Spinal cord (tissue), 10 donors: ENCODE results near the gene CETN1. TPM values are rescaled to one million over a fixed set of nuclear protein-coding genes. Genes with fewer than 3 reads are reported as not detected.

ENCODE experiments used
- DNase-seq, 6 donors: peaks; one replicate each; pipeline versions ENCODE4 v3.0.0 to v3.0.0-alpha.2; 2013 to 2015; ENCODE audit warnings: low spot score in 6 of 6, low read depth in 4 of 6
- H3K27ac ChIP-seq: one replicate; pipeline ENCODE4 v1.5.1; 2013; ENCODE audit warnings: low read depth, low read length, control low read depth
- H3K27me3 ChIP-seq: one replicate; pipeline ENCODE4 v1.6.1; 2013; ENCODE audit warnings: low read length; ENCODE audit not compliant: control insufficient read depth, insufficient read depth
- H3K36me3 ChIP-seq: one replicate; pipeline ENCODE4 v1.6.1; 2013; ENCODE audit warnings: low read length; ENCODE audit not compliant: control insufficient read depth, insufficient read depth
- H3K4me1 ChIP-seq: one replicate; pipeline ENCODE4 v1.6.1; 2013; ENCODE audit warnings: low read length; ENCODE audit not compliant: control insufficient read depth, insufficient read depth
- H3K4me3 ChIP-seq: one replicate; pipeline ENCODE4 v1.5.1; 2013; ENCODE audit warnings: low read depth, low read length, control low read depth
- H3K9me3 ChIP-seq: one replicate; pipeline ENCODE4 v1.6.1; 2013; ENCODE audit warnings: low read length; ENCODE audit not compliant: control insufficient read depth, insufficient read depth
- WGBS: methylation state at CpG from one replicate; pipeline ENCODE4 v1.1.5; 2013; ENCODE audit warnings: missing lambda C conversion rate; ENCODE audit not compliant: insufficient coverage; 5-methylcytosine and 5-hydroxymethylcytosine counted together
- polyA plus RNA-seq, 2 donors: library from polyadenylated mRNA; unstranded; fragments of 120-200 nt; gene quantifications; one replicate each; pipeline ENCODE4 v1.2.1, GENCODE V29; 2013; ENCODE audit not compliant: insufficient read length in 2 of 2
- total RNA-seq, 2 donors: library from RNA; depleted of rRNA in 1 of 2; stranded (reverse); fragments of 120-200 nt in 1 of 2; fragments of >200 nt in 1 of 2; gene quantifications; one replicate each; pipeline versions ENCODE4 v1.2.3 to v1.2.4, GENCODE V29; 2013 to 2014
- donor health status: healthy.

The CETN1 gene
- total and polyA plus RNA-seq, 4 donors, result not detected

DNA sequence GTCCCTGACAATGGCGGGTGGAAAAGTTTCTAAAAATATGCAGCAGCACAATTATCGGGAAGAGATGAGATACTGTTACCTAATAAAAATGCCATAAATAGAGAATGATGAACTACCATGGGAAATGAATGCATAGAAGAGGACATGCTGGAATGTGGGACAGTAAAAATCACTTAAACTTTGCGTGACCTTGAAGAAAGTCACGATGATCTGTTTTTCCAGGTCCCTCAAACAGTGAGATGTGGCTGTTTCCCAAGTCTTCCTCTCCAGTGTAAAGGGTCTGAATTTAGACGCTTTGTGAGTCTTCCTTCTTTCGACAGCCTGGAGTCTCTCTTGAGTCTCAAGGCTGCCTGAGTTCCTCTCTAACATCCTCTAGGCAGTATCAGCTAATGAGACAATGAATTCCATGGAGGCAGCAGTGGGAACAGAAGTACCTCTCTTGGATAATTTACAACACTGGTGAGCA lies 18.0 kb downstream of the CETN1 start:
- DNase-seq, result no peak
- 79% methylated on average over 2 of the region's 6 CpGs for WGBS
- Histone ChIP-seq H3K36me3 (no peaks in the 10 kb centered on the region), H3K27me3 (no peaks in the 10 kb centered on the region), H3K4me3 (no peak overlapping the region), H3K27ac (no peak overlapping the region), H3K4me1 (peaks cover 11% of the 10 kb centered on the region), H3K9me3 (no peaks in the 10 kb centered on the region)

DNA sequence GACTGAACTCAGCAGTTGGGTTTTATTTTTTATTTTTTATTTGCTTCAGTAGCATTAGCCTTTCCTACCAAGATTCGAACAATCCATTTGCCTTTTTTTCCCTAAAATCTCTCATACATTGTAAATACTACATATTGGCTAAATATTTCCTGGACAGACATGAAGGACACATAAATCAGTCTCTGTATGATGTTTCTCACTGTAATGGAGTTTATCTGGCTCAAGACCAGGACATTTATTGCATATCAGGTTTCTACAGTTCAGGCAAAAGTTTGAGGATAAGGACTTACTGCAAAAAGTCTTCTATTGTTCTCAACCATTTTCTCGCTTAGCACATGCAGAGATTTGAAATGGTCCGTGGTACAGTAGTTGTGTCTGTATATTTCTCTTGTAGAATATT lies 19.9 kb downstream of the CETN1 start:
- Histone ChIP-seq H3K9me3 (no peaks in the 10 kb centered on the region), H3K36me3 (no peaks in the 10 kb centered on the region), H3K4me1 (peaks cover 11% of the 10 kb centered on the region), H3K27ac (no peak overlapping the region), H3K4me3 (no peak overlapping the region), H3K27me3 (no peaks in the 10 kb centered on the region)
- 50% methylated on average over 1 of the region's 3 CpGs for WGBS
- no peak for DNase-seq

DNA sequence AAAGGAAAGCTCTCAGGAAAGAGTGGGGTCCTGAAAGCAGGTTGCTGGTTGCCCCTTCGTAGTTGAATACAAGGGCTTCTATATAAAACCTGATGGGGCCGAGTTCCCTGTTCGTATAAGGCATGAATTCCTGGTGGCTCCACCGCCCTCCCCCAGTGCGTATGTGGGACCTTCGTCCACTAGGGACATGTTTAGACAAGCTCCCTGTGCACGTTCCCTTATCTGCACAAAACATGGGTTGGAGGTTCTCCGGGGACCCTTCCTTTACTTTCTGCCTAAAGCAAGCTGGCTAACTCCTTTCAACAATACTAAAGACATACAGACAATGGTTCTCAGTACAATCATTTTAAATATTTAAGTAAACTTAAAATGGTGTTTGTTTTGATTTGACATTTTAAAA lies 24.6 kb downstream of the CETN1 start:
- DNase-seq, result no peak
- H3K4me3 ChIP-seq, result no peak overlapping the region
- no peaks in the 10 kb centered on the region for H3K36me3 ChIP-seq
- 92% methylated on average over 8 of the region's 8 CpGs for WGBS
- no peak overlapping the region for H3K27ac ChIP-seq
- H3K27me3 ChIP-seq, result no peaks in the 10 kb centered on the region
- no peaks in the 10 kb centered on the region for H3K9me3 ChIP-seq
- H3K4me1 ChIP-seq, result no peaks in the 10 kb centered on the region

DNA sequence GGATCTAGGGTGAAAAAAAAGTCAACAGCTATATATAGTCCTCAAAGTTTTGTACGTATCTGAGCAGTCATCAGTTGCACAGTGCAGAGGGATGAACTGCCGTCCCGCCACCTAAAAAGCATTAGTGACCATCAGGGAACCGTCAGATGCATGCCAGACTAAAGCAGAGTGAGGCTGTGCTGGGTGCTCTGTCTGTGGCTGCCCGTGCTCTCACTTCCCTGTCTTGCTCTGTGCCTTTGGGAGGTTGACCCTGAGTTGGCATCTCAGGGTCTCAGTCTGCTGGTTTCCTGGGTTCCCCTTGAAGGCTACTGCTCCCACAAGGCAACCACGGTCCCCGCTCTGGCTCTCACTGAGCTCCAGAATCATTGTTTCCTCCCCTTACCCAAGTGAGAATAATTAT lies 27.8 kb downstream of the CETN1 start:
- DNase-seq, result no peak
- Histone ChIP-seq H3K4me3 (no peak overlapping the region), H3K36me3 (peaks cover 4% of the 10 kb centered on the region), H3K9me3 (no peaks in the 10 kb centered on the region), H3K27me3 (no peaks in the 10 kb centered on the region), H3K4me1 (no peaks in the 10 kb centered on the region), H3K27ac (no peak overlapping the region)
- 85% methylated on average over 5 of the region's 7 CpGs for WGBS

DNA sequence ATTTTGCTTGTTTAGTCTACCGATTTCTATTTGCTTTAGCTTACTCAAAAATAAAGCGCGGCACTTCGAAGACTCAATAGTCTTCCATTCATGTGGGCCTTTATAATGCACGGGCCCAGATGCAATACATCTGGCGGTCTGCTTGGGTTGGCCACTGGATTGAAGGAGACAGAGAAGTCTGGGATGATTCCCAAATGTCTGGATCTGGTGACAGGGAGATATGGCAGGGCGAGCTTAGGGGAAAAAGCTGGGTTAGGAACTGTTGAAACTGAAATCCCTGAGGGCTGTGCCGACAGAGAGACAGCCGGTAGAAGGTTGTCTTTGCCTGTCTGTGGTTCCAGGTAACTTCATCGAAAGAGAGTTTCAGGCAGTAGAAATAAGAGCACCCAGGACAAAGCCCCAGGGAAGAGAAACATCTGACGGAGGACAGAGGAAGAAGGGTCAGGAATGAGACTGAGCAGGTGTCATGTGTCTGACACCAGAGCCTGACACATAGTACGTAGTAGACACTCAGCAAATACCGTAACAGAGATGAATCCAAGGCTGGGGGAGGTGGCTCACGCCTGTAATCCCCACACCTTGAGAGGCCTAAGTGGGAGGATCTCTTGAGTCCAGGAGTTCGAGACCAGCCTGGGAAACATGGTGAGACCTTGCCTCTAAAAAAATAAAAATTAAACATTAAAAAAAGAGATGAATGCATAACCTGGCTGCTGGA lies 30.2 kb downstream of the CETN1 start:
- Histone ChIP-seq H3K4me1 (no peaks in the 10 kb centered on the region), H3K27me3 (no peaks in the 10 kb centered on the region), H3K9me3 (no peaks in the 10 kb centered on the region), H3K27ac (no peak overlapping the region), H3K4me3 (no peak overlapping the region), H3K36me3 (peaks cover 4% of the 10 kb centered on the region)
- WGBS, result 93% methylated on average over 9 of the region's 15 CpGs
- DNase-seq, result no peak

DNA sequence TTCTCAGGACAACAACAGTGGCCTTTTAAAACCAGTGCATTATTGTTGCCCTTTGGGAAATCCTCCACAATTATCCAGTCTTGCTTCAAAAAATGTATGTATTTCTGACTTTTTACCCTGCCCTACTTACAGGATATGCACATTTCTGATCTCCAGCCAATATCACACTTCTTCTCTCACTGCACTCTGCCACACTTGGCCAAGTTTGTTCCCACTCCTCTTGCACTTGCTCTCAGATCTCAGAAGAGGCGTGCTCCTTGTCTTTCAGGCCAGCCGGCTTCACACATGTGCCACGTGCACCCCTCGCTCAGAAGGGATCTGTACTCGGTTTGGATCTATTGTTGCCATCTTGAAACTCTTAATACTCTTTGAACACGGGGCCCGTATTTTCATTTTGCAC lies 32.0 kb downstream of the CETN1 start:
- Histone ChIP-seq H3K36me3 (peaks cover 4% of the 10 kb centered on the region), H3K27me3 (no peaks in the 10 kb centered on the region), H3K4me1 (no peaks in the 10 kb centered on the region), H3K9me3 (no peaks in the 10 kb centered on the region), H3K27ac (no peak overlapping the region), H3K4me3 (no peak overlapping the region)
- WGBS, result 93% methylated on average over 4 of the region's 7 CpGs
- DNase-seq, result no peak

DNA sequence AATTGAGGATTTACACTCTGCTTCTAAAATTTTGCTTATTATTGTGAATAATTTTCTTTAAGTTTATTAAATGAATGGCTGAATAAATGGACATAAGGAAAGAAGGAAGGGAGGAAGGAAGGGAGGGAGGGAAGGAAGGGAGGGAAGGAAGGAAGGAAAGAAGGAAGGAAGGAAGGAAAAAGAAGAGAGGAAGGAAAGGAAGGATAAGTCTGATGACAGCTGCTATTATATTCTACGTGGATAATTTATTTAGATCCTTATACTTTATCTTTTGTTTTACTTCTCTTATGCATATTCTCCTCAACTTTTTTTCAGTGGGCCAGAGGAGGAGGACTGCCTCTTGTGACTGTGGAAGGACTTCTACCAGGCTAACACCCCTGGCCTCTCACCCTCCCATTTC lies 34.0 kb downstream of the CETN1 start:
- no peak overlapping the region for H3K27ac ChIP-seq
- WGBS, result no CpG with 5 or more reads among the region's 1 CpG

DNA sequence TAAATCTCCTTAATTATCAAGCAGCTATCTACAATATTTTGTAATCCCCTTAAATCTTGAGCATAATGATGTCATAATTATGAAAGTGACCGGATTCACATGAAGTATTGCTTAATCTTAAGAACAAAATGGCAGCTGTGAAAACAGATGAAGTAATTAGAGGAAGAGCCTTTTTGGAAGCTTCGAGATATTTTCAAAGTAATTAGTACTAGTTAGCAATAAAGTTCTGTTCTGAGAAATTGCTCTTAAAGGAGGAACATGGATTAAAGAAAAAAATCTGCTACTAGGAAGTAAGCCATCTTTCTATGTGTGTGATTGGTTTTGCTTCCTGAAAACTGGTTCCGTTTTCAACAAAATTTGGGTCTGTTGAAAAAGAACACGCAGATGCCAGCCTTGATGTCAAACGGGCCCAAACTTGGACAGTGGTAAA lies 34.9 kb downstream of the CETN1 start:
- DNase-seq, result no peak
- Histone ChIP-seq H3K27ac (no peak overlapping the region), H3K9me3 (no peaks in the 10 kb centered on the region), H3K36me3 (peaks cover 4% of the 10 kb centered on the region), H3K4me1 (no peaks in the 10 kb centered on the region), H3K4me3 (no peak overlapping the region), H3K27me3 (no peaks in the 10 kb centered on the region)
- 96% methylated on average over 4 of the region's 5 CpGs for WGBS

More for the DNA sequence above, 34.0 kb downstream of the CETN1 start:
- Histone ChIP-seq H3K27me3 (no peaks in the 10 kb centered on the region), H3K4me3 (no peak overlapping the region), H3K4me1 (no peaks in the 10 kb centered on the region), H3K36me3 (peaks cover 4% of the 10 kb centered on the region), H3K9me3 (no peaks in the 10 kb centered on the region)
- no peak for DNase-seq

DNA sequence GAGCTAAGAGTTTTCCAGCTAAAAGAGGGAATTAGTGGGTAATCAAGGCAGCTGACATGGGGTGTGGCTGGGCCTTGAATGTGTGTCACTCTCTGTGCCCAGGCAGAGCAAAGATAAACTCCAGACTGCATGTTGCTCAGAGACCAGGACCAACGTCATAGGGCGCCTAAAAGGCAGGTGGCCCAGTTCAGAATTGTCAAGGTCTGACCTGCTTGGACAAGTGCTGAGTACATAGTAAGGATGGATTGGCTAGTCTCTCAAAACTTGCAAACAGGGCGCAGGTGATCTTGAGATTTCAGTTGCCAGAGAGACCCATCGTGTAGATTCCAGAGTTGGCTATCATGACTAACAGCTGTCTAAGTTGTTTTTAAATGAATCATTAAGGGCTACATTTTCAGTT lies 35.6 kb downstream of the CETN1 start:
- H3K4me1 ChIP-seq, result no peaks in the 10 kb centered on the region
- H3K9me3 ChIP-seq, result no peaks in the 10 kb centered on the region
- no peak overlapping the region for H3K4me3 ChIP-seq
- DNase-seq, result no peak
- no peaks in the 10 kb centered on the region for H3K27me3 ChIP-seq
- peaks cover 2% of the 10 kb centered on the region for H3K36me3 ChIP-seq
- no peak overlapping the region for H3K27ac ChIP-seq
- 84% methylated on average over 3 of the region's 4 CpGs for WGBS

DNA sequence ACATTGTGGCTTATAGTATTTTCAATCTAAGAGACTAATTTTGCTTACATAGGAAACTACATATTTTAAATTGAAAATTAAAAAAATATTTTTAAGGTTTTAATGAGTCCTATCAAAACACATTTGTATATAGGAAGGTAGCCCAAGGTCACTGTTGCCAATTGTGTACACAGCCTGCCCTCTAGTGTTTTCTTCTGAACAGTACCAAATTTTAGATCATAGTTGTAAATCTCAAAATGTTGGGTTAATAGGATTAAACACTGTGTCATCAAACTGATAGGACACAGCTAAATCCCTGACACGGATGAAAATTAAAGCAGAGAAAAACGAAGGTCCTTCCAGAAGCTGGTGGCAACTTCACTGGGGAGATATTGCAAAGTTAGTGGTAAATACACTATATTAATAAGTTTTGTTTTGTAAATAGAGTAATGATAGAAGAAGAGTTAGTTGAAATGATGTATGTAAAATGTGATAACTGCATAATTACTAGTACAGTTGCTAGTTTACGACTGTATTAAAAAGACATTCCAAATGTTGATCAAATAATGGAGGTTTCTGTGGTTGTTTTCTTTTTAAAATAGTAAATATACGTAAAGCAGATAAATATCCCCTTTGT lies 36.3 kb downstream of the CETN1 start:
- Histone ChIP-seq H3K27ac (no peak overlapping the region), H3K27me3 (no peaks in the 10 kb centered on the region), H3K9me3 (no peaks in the 10 kb centered on the region), H3K4me3 (no peak overlapping the region), H3K4me1 (no peaks in the 10 kb centered on the region), H3K36me3 (no peaks in the 10 kb centered on the region)
- DNase-seq, result peak in 2 of 6 donors; percentile 67 to 83
- WGBS, result no CpG with 5 or more reads among the region's 4 CpGs
